Gastroesophageal sphincter (tissue), 3 donors: ENCODE data around the gene C9orf78.

Source experiments
- CTCF ChIP-seq, 4 experiments: fragments of 200-600 bp in 2 of 4; fragments of 450-650 bp in 2 of 4; sonication (generic) in 1 of 4; IDR thresholded peaks; one replicate each; pipeline ENCODE4 v1.5.1; 2017 to 2019; ENCODE audit warnings: antibody characterized with exemption in 4 of 4, mild to moderate bottlenecking in 2 of 4, moderate library complexity in 2 of 4
- EP300 ChIP-seq: sonication (generic); formaldehyde crosslinking; IDR thresholded peaks from one replicate; pipeline ENCODE4 v1.6.1; 2017; ENCODE audit warnings: antibody characterized with exemption, mild to moderate bottlenecking
- POLR2A ChIP-seq, 2 donors: fragments of 450-650 bp; IDR thresholded peaks; one replicate each; pipeline ENCODE4 v1.6.1; 2017; ENCODE audit warnings: antibody characterized with exemption in 2 of 2, mild to moderate bottlenecking in 2 of 2, moderate library complexity in 1 of 2

DNA sequence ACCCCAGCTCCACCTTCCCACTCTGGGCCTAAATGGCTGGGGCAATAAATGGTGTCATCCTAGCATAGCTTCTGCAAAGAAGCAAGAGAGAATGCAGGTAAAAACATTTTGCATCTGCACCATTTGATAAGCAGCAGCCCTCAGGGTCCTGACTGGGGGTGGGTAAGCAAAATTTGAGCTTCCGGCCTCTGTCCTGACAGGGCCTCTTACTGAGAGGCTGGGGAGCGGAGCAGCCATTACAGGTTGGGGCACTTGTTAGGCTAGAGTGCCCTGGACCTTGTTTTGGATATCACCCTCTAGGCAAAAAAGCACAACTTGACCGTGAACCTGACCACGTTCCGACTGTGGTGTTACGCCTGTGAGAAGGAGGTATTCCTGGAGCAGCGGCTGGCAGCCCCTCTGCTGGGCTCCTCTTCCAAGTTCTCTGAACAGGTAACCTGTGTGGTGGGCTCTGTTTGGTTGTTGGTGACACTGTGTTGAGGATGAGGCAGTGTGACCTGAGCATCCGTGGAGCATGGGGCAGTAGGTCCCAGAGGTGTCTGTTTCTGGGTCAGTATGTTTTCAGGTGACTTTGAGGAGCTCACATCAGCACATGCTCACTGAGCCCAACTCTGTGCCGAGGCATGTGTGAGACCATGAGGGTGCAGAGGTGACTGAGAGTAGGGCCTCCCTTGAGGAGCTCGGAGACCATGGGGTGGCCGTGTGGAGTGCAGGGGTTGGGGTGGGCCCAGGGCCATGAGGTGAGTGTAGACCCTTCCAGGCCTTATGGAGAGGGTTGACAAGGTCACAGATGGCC, 23.3 kb upstream of the C9orf78 start:
- TF ChIP-seq POLR2A (IDR thresholded peaks at IDR 0.05) (no peak), CTCF (IDR thresholded peaks at IDR 0.05) (no peak), EP300 (no peak)
